HepG2 (cell line): ENCODE data around the gene DLG2.

Source experiments
- ZNF17 ChIP-seq: sonication (generic); formaldehyde crosslinking; IDR thresholded peaks from 2 replicates; pipeline ENCODE4 v1.5.0; 2020; ENCODE audit warnings: mild to moderate bottlenecking, missing genetic modification reagents
- TF ChIP-seq, protein P1 (sequence below): sonication (generic); formaldehyde crosslinking; IDR thresholded peaks from 2 replicates; pipeline ENCODE4 v1.4.0; 2020; ENCODE audit warnings: missing genetic modification reagents

DNA sequence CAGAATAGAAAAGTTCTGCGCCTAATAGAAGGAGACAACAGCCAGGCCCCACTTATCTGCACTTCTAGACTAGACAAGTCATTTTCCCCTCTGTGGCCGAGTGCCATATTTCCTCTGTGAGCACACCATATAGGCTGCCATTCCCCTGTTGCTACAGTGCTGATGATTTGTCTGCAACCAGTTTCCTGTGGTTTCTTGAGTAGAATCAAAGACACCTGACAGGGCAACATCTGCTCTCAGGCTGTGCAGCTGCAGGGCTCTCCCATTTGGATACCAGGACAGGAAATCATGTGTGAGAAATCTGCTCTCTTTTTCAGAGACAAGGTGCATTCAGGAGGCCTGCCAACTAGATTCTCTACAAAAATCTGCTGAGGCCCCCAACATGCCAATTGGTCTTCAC, 879.3 kb downstream of the DLG2 start:
- TF ChIP-seq, protein P1, sequence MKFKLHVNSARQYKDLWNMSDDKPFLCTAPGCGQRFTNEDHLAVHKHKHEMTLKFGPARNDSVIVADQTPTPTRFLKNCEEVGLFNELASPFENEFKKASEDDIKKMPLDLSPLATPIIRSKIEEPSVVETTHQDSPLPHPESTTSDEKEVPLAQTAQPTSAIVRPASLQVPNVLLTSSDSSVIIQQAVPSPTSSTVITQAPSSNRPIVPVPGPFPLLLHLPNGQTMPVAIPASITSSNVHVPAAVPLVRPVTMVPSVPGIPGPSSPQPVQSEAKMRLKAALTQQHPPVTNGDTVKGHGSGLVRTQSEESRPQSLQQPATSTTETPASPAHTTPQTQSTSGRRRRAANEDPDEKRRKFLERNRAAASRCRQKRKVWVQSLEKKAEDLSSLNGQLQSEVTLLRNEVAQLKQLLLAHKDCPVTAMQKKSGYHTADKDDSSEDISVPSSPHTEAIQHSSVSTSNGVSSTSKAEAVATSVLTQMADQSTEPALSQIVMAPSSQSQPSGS (CRISPR knock-in tag) = no peak
- no peak for TF ChIP-seq ZNF17
